SKM-1 treated with dmso at 0.1 percent for 144 hours (cell line): ENCODE data around the gene ANTKMT.
A peak's percentile ranks its signal among the peaks of the same experiment; 100 is the strongest.
"Not testable (repeated sequence)": the region's sequence is repeated elsewhere in the genome, so short reads cannot be mapped to it uniquely, and the experiment has no call there.

Experiments
- DNase-seq: peaks from one replicate; lab custom pipeline; 2025; ENCODE audit not compliant: unreplicated experiment; lab: John Stamatoyannopoulos, UW

Gene ANTKMT

DNA sequence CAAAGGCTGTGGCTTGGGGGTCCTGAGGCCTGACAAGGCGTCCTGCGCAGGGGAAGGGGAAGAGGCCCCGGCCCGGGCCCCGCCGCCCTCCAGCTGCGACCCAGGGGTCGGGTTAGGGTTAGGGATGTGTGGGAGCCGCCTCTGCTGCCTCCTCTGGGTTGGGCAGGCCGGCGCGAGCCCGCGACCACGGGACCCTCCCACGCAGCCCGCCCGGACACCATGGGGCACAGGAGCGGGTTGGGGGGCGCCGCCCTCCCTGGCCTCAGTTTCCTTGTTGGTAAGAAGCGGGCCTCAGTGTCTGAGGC is 19.5 kb downstream of the ANTKMT start:
- no peak for DNase-seq

DNA sequence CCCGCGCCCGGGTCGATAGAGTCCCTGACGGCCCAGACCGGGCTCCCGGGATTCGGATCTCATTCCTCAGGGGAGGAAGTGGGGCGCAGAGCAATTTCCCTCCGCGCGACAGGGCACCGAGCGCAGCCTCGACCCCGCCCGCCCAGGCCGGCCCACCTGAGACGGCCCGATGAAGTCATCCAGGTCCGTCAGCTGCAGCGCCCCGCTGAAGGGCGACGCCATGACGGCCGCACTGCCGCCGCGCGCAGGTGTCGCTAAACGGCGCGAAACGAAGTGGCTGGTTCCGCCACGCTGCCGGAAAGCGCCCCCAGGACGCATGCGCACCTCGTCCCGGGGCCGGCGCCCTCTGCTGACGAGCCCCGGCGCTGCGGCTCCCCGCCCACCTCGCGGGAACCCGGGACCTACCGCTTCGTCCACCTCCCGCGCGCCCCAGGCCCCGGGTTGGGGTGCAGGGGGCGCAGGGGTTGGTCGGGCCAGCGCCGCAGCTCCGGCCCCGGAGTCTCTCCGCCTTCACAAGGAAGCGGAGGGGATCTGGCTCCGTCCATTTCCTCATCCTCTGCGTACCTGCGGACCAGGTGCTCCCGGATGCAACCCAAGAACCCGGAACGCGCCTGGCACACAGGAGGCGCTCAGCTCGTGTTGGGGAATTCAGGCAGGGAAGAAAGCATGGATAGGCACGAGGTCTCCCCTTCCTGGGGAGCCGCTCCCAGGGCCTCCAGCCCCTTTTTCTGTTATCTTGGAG is 20.0 kb downstream of the ANTKMT start, which contains the start of gene CIAO3:
Gene CIAO3, minus strand, starts transcription at position 234 of the 742 bp plus-strand sequence. Its CDS starts 12 bp downstream, at position 222.
- peak; percentile 55 for DNase-seq

DNA sequence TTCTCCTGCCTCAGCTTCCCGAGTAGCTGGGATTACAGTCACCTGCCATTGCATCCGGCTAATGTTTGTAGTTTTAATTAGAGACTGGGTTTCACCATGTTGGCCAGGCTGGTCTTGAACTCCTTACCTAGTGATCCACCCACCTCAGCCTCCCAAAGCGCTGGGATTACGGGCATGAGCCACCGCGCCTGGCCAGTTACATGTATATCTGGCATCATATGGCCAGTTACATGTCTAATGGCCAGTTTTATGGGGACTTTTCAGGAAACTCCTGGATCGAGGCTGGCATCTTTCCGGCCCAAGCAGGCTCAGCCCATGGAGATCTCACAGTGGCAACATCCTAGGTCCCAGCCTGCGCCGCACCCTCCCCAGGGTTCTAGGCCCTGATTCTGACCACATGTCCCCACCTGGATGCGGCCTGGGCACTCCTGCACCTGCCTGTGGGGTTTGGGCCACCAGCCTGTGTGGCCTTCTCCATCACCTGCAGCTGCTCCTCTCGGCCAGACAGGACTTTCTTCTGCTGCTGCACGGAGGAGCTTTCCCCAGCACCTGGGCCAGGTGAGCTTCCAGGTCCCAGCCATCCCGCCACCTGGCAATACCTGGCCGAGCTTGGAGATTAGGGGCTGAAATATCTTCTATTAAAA is 21.2 kb downstream of the ANTKMT start:
- no peak for DNase-seq

DNA sequence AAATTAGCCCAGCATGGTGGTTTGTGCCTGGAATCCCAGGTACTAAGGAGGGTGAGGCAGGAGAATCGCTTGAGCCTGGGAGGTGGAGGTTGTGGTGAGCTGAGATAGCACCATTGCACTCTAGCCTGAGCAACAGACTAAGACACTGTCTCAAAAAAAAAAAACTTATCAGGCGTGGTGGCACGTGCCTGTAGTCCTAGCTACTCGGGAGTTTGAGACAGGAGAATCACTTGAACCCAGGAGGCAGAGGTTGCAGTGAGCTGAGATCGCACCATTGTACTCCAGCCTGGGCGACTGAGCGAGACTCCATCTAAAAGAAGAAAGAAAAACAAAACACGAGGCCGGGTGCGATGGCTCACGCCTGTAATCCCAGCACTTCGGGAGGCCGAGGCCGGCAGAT is 21.9 kb downstream of the ANTKMT start:
- DNase-seq: not testable (repeated sequence)

DNA sequence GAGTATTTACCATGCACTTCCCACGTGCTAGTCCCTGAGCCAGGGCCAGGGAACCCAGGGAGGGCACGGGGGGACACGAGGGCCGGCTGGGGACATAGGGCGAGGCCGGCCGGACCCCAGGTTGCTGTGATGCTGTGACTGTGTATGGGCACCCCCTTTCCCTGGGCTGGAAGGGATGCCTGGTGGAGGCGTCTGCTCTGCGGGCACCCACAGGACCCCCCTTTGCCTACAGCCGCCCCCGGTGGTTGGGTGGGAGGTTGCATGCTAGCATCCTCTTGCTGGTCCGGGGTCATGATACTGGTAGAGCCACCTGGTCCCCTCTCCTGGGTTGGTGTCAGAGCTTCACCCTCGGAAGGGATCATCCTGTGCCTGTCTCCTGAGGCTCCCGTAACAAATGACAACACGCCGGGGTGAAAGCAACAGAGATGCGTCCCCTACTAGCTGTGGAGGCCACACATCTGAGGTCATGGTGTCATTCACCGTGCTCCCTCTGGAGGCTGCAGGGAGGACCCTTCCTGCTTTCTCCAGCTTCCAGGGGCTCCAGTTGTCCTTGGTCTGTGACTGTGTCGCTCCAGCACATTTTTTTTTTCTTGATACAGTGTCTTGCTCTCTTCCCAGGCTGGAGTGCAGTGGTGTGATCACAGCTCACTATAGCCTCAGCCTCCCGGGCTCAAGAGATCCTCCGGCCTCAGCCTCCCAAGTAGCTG is 23.0 kb downstream of the ANTKMT start:
- DNase-seq: no peak

DNA sequence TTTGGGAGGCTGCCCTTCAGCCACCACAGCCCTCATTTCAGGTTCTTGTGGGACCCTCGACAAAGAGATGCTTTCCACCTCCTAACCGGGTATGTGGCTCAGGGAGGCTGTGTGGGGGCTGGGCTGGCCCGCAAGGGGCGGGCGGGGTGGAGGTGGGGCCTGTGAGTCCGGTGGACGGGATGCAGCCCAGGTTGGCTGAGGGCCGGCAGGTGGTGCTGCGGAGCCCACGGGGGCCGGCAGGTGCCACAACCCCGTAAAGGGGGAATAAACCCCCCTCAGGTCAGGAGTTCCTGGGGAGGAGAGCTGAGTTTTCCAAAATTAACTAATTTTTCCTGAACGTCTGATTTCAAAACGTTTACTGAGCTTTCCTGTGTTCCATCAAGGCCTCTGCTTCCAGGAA is 24.8 kb downstream of the ANTKMT start:
- DNase-seq: no peak

DNA sequence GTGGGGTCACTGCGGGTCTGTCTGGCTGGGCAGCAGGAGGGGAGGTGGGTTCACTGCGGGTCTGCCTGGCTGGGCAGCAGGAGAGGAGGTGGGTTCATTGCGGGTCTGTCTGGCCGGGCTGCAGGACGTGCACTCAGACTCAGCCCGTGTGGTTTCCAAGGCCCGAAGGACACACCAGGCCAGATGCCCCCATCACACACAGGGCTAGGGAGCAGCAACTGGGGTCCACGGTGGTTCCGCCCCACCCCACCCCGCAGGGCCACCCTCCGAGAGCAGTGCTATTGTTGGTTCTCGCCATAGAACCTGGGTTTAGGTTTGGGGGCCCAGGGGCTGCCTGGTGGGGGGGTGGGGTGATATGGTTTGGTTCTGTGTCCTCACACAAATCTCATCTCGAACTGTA is 25.7 kb downstream of the ANTKMT start:
- DNase-seq: no peak

DNA sequence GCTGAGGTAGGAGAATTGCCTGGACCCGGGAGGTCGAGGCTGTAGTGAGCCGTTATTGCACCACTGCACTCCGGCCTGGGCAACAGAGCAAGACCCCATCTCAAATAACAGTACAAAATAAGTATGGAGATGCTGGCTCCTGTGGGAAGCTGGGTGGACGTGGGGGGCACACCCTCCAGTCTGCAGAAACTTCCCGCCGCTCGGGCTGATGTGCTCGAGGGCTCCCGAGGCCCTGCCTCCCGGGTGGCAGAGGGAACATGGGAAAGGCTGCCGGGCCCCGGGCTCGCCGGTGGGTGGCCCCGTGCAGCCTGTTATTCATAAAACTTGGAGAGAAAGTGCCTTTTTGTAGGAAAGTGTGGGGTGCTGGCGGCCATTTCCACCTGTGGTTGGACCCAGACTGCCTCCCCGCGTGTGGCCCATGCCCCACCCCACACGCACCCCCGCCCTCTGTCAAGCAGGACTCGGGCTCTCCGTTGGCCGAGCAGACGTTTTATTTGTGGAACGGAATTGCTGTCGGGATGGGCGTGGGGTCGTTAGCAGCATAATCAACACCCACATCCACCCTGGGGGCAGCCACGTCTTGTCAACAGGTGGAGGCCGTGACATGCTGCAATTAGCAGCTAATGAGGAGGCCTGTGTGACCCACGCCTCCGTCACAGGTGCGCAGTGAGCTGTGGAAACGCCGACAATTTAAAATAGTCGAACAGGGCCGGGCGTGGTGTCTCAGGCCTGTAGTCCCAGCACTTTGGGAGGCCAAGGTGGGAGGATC is 27.2 kb downstream of the ANTKMT start:
- no peak for DNase-seq

DNA sequence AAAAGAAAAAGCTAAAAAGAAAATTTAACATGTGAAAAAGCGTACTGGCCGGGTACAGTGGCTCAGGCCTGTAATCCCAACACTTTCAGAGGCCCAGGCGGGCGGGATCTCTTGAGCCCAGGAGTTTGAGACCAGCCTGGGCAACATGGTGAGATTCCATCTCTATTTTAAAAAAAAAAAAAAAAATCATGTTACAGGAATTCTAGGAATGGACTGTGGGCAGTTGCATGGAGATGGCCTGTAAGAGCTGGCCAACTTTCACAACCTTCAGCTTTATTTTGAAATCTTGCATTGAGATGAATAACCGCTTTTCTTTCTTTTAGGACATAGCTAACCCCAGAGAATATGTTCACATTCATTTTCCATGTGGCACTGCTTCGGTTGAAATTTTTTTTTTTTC is 28.1 kb downstream of the ANTKMT start:
- DNase-seq: no peak

DNA sequence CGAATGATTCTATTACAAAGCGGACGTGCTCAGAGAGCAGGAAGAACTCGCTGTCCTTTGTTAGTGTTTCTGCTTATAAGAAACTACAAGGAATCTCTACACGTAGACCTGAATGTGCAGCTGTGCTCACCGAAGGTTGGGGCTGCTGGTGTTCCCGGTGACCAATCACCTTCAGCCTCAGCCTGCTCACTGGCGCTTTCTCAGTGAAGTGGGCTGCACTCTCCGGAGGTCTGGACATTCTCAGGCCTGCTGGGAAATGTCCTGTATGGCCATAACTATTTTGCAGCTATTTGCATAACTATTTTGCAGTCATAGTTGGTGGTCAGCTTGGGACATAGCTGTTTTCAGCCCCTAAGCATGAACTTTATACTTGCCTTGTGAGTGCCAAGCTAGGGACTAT is 29.5 kb downstream of the ANTKMT start:
- DNase-seq: no peak

DNA sequence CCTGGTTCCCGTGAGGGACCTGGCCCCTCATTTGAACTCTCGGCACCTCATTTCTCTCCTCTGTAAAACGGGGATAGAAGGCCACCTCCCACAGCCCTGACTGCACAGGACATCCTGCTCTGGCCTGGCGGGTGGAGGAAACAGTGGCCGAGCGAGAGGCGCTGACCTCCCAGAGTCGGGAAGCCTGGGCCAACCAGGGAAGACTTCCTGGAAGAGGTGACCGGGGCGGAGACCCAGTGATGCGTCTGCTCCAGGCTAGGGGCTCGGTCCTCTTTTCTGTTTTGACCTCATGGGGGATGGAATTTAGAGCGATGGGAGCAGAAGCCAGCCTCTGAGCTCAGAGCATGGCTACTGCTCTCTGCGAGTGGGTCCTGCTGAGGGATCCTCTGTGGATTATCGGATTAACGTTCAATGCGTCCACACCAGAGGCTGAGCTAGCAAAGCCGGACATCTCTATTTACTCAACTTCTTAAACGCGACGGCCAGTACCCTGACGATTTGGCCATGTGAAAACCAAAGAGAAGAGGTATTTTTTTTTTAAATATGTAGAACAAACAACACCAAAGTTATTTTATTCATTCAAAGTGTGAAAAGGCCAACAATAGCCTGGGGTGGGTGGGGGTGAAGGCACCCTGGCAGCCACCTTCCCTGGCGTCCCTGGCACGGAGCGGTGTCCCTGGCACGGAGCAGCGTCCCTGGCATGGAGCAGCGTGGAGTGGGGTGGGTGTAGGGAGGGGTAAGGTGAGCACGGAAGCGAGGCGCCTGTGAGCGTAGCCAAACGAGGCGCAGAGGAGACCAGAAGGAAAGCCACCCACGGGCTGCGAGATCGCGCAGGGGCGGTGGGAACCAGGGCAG is 30.4 kb downstream of the ANTKMT start:
- DNase-seq: no peak

DNA sequence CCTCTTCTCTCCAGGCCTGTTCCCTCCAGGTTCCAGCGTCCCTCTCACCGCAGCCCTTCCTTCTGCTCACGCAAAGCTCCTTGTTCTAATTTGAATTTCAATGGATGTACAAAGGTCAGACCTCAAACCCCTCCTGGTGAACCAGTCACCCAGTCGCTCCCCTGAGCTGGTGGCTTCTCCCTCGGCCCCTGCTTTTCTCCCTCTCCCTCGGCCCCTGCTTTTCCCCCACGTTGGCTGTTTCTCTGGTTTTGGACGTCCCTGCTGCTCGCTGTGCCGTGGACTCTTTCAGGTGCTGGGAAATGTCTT is 31.0 kb downstream of the ANTKMT start:
- DNase-seq: no peak

DNA sequence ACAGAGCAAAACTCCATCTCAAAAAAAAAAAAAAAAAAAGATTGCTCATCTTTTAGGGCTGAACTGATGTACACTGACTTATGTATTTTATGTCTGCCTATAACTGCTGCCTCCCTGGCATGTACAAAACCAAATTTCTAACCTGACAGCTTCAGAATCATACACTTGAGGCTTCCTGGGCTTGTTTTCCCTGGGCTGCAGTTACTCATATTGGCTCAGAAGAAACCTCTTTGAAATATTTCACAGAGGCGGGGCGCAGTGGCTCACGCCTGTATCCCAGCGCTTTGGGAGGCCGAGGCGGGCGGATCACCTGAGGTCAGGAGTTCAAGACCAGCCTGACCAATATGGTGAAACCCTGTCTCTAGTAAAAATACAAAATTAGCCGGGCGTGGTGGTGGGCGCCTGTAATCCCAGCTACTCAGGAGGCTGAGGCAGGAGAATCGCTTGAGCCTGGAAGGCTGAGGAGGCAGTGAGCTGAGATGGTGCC is 33.2 kb downstream of the ANTKMT start:
- not testable (repeated sequence) for DNase-seq

DNA sequence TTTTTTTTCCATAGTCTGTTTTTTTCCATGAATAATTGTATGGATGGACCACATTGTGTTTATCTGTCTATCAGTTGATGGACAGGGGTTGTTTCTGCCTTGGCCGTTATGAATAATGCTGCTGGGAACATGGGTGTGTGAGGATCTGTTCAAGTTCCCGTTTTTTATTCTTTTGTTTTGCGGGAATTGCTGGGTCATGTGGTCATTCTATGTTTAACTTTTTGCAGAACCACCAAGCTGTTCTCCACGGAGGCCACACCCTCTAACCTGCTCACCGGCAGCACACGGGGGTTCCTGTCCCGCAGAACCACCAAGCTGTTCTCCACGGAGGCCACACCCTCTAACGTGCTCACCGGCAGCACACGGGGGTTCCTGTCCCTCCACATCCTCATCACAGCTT is 33.7 kb downstream of the ANTKMT start:
- DNase-seq: peak; percentile 66

DNA sequence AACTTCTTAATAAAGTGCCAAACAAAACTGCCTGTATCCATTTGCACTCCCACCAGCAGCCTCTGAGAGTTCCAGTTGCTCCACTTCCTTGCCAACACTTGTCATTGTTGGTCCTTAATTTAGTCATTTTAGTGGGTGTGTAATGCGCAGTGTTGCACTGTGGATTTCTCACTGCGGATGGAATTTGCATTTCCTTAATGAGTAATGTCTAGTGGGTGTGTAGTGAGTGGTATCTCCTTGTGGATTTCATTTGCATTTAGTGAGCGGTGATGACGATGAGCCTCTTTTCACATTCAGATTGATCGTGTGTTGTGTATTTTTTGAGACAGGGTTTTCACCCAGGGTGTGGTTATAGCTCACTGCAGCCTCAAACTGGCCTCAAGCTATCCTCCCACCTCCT is 35.5 kb downstream of the ANTKMT start:
- no peak for DNase-seq

DNA sequence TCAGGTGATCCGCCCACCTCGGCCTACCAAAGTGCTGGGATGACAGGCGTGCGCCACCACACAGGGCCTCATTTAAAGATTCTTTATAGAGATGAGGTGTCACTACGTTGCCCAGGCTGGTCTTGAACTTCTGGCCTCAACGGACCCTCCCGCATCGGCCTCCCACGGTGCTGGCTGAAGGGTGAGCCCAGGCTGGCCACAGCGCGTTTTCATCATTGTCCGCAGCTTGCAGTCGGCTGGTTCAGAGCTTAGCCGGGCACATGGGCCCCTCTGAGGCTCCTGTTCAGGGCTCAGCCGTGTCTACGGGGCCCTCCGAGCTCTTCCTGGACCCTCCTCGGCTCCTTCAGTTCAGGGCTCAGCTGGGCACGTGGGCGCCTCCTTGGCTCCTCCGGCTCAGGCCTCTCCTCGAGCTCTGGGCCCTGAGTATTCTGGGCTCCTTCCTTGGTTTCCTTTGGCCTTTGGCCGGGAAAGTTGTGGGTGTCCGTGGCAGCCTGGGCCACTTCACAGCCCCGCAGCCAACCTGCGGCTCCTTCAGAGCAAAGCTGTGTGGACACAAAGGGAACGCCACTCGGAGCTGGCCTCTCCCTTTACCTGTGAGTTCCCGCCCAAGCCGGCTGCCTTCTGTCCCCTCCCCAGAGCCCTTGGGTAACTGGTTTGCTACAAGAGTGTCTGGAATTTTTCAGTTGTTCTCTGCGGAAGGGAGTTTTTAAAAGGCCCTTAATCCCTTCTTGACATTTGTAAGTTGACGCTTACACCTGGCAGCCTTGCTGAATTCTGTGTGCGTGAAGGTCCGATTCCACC is 38.4 kb downstream of the ANTKMT start:
- no peak for DNase-seq

DNA sequence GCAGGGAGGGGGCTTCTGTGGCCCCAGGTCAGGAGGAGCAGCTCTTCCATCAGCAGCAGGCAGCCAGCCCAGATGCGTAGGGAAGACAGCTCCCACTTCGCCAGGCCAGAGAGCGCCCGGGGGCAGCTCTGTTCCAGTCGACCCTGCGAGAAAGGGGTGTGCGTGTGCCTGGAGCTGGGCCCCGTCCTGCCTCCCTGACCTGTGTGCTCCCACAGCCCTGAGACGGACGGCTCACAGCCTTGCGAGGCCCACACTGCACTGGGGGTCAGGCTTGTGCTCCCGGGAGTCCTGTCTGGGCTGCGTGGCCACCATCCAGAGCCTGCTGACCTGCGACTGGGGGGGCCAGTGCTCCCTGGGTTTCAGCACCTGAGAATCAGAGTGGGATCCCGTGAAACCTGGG is 39.1 kb downstream of the ANTKMT start:
- no peak for DNase-seq

DNA sequence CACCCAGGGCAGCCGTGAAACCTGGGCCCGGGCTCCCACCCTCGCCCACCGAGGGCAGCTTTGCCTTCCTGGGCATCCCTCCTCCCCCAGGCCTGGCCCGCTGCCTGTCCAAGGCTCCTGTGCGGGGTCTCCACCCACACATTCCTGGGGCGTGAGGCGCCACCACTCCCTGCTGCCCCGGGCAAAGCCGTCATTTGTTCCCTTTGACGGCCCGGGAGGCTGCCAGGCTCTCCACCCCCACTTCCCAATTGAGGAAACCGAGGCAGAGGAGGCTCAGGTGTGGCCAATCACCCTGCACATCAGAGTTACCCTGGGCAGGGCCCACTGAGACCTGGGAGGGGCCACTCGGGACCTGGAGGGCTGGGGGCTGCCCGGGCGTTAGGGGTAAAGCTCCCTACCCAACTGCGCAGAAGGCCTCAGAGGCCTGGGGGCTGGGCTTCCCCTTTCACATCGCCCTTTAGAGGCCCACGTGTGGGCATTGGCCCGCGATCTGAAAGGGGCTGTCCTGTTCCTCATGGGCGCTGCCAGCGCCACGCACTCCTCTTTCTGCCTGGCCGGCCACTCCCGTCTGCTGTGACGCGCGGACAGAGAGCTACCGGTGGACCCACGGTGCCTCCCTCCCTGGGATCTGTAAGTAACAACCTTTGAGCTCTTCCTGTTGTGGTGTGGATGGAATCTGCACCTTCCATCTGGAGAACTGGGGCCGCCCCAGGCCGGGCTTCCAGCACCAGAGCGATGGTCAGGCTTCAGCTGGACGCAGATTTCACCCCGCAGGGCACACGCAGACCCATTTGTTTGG is 39.8 kb downstream of the ANTKMT start, which contains the start of gene MSLN:
Gene MSLN, plus strand, starts transcription at position 190 of the 799 bp plus-strand sequence. CDS start 1,947 bp downstream, outside the sequence.
- no peak for DNase-seq
